Endodermal cell (in vitro differentiated cells): ENCODE results near the gene MAS1L. TPM values are rescaled to one million over a fixed set of nuclear protein-coding genes. Genes with fewer than 3 reads are reported as not detected.
"Not testable (repeated sequence)": the region's sequence is repeated elsewhere in the genome, so short reads cannot be mapped to it uniquely, and the experiment has no call there.

Experiments
- DNase-seq: peaks from one replicate; pipeline ENCODE4 v3.0.0-alpha.2; 2017
- H3K27ac ChIP-seq: 2 replicates; pipeline ENCODE4 v1.5.1; 2013; ENCODE audit warnings: mild to moderate bottlenecking, low read depth, low read length, moderate library complexity
- H3K27me3 ChIP-seq: 2 replicates; pipeline ENCODE4 v1.6.1; 2013; ENCODE audit warnings: mild to moderate bottlenecking, low read length, moderate library complexity; ENCODE audit not compliant: insufficient read depth, control insufficient read depth, poor library complexity, severe bottlenecking
- H3K36me3 ChIP-seq: 2 replicates; pipeline ENCODE4 v1.7.0; 2013; ENCODE audit warnings: mild to moderate bottlenecking, low read length, moderate library complexity; ENCODE audit not compliant: control insufficient read depth, insufficient read depth
- H3K4me1 ChIP-seq: one replicate; pipeline ENCODE4 v1.7.0; 2013; ENCODE audit warnings: low read length; ENCODE audit not compliant: control insufficient read depth, insufficient read depth
- H3K4me3 ChIP-seq: 2 replicates; pipeline ENCODE4 v1.5.1; 2013; ENCODE audit warnings: mild to moderate bottlenecking, low read length, moderate library complexity
- H3K9ac ChIP-seq: 2 replicates; pipeline ENCODE4 v1.6.1; 2013; ENCODE audit warnings: mild to moderate bottlenecking, low read length, moderate library complexity; ENCODE audit not compliant: poor library complexity, severe bottlenecking; ENCODE audit errors: extremely low read depth
- H3K9me3 ChIP-seq: 2 replicates; pipeline ENCODE4 v1.6.1; 2013; ENCODE audit warnings: mild to moderate bottlenecking, low read length, moderate library complexity; ENCODE audit not compliant: control insufficient read depth
- H3K27ac Mint-ChIP-seq: 2 replicates; pipeline ENCODE4 v1.8.0; 2020; ENCODE audit warnings: mixed read lengths
- H3K27me3 Mint-ChIP-seq: 2 replicates; pipeline ENCODE4 v1.8.0; 2021; ENCODE audit warnings: mild to moderate bottlenecking, mixed read lengths; ENCODE audit not compliant: insufficient read depth
- H3K36me3 Mint-ChIP-seq: 2 replicates; pipeline ENCODE4 v1.8.0; 2020; ENCODE audit warnings: low read depth, mixed read lengths
- H3K4me1 Mint-ChIP-seq: 2 replicates; pipeline ENCODE4 v1.8.0; 2020; ENCODE audit warnings: mixed read lengths
- H3K4me3 Mint-ChIP-seq: 2 replicates; pipeline ENCODE4 v1.8.0; 2020; ENCODE audit warnings: mild to moderate bottlenecking, moderate library complexity, mixed read lengths
- H3K9me3 Mint-ChIP-seq: 2 replicates; pipeline ENCODE4 v1.8.0; 2020; ENCODE audit warnings: mild to moderate bottlenecking, mixed read lengths
- CTCF ChIP-seq: fragments of 200-600 bp; sonication (generic); conservative IDR thresholded peaks from 2 replicates; pipeline ENCODE4 v1.5.0; 2021; ENCODE audit warnings: antibody characterized with exemption, mild to moderate bottlenecking
- WGBS, 2 experiments: methylation state at CpG; one replicate each; pipeline versions ENCODE4 v1.1.5 to v1.1.7; 2013; ENCODE audit warnings: missing lambda C conversion rate in 2 of 2, mixed read lengths in 1 of 2; ENCODE audit not compliant: insufficient coverage in 1 of 2, insufficient read length in 1 of 2; 5-methylcytosine and 5-hydroxymethylcytosine counted together
- total RNA-seq, 2 donors: library from RNA; stranded (reverse); fragmentation: NEBNext Ultra II Directional in 1 of 2; extraction: Animal tissue kit (Norgen Biotek cat#: 25700) in 1 of 2; gene quantifications; 2 replicates in 1 of 2; 3 replicates in 1 of 2; pipeline ENCODE4 v1.2.1, GENCODE V29; 2021

Gene MAS1L
- total RNA-seq, 2 donors from 2014 or later: not detected

- Histone ChIP-seq H3K9ac (no peak overlapping the region), H3K4me1 (no peaks in the 10 kb centered on the region), H3K36me3 (no peaks in the 10 kb centered on the region), H3K4me3 (no peak overlapping the region), H3K9me3 (no peaks in the 10 kb centered on the region), H3K27ac (no peak overlapping the region), H3K27me3 (no peaks in the 10 kb centered on the region)
- Mint-ChIP-seq H3K27me3 (peaks cover 5% of the 10 kb centered on the region), H3K27ac (no peak overlapping the region), H3K36me3 (no peaks in the 10 kb centered on the region), H3K4me3 (no peak overlapping the region), H3K4me1 (no peaks in the 10 kb centered on the region), H3K9me3 (no peaks in the 10 kb centered on the region)
- no peak for DNase-seq
- no peak for TF ChIP-seq CTCF
- WGBS, 2 experiments: 87 to 100% methylated on average over 1 of the region's 1 CpG
Observed at GRCh38 chr6:29442719-29443118, 45.0 kb downstream of the MAS1L start.

GRCh38 chr6:29439006-29439405 lies 48.8 kb downstream of the MAS1L start, which contains the start of gene OR10C1:
Gene OR10C1 (plus strand): TSS chr6:29439306. CDS start chr6:29440016, 710 bp downstream.
- H3K4me3 ChIP-seq: no peak within 1 kb of the TSS
- no peaks in the 10 kb centered on the region for H3K36me3 Mint-ChIP-seq
- no peaks in the 10 kb centered on the region for H3K4me1 Mint-ChIP-seq
- no peaks in the 10 kb centered on the region for H3K4me1 ChIP-seq
- no peak for DNase-seq
- H3K9me3 ChIP-seq: peaks cover 6% of the 10 kb centered on the region
- no peak within 1 kb of the TSS for H3K4me3 Mint-ChIP-seq
- no peak within 1 kb of the TSS for H3K27ac ChIP-seq
- peaks cover 4% of the 10 kb centered on the region for H3K27me3 Mint-ChIP-seq
- H3K27me3 ChIP-seq: no peaks in the 10 kb centered on the region
- H3K9ac ChIP-seq: no peak within 1 kb of the TSS
- no peaks in the 10 kb centered on the region for H3K36me3 ChIP-seq
- no peak within 1 kb of the TSS for H3K27ac Mint-ChIP-seq
- no peaks in the 10 kb centered on the region for H3K9me3 Mint-ChIP-seq
- no peak for TF ChIP-seq CTCF

DNA sequence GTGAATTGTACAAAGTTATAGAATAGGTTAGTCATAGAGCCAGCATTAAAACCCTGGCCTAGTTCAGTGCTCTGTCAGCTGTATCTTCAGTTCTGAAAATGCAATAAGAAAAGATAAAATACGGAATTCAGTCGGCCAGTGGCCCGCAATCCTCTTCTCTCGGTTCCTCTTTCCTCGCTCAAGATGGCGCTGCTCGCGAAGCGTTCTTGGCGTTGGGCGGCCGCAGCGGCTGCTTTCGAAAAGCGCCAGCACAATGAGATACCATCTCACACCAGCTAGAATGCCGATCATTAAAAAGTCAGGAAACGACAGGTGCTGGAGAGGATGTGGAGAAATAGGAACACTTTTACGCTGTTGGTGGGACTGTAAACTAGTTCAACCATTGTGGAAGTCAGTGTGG lies 51.0 kb downstream of the MAS1L start:
- not testable (repeated sequence) for H3K9ac ChIP-seq, H3K9me3 ChIP-seq, H3K27me3 Mint-ChIP-seq, H3K4me1 Mint-ChIP-seq, H3K27ac Mint-ChIP-seq, H3K4me3 ChIP-seq, H3K36me3 ChIP-seq, H3K4me3 Mint-ChIP-seq, H3K36me3 Mint-ChIP-seq, H3K27me3 ChIP-seq, H3K4me1 ChIP-seq, H3K27ac ChIP-seq, H3K9me3 Mint-ChIP-seq
- peak; percentile 57 for TF ChIP-seq CTCF
- DNase-seq: peak; percentile 80
- WGBS, 2 experiments: 88 to 94% methylated on average over 4 to 17 of the region's 18 CpGs

Other genes starting within 250 kb of the MAS1L start
- gene OR14J1, start 186.3 kb downstream of the MAS1L start, total RNA-seq: not detected
- not detected for gene OR5V1, start 119.1 kb downstream of the MAS1L start, total RNA-seq
- gene OR12D3, start 112.7 kb downstream of the MAS1L start, total RNA-seq: not detected
- not detected for gene OR12D2, start 92.3 kb downstream of the MAS1L start, total RNA-seq
- not detected for gene OR12D1, start 73.0 kb downstream of the MAS1L start, total RNA-seq
- not detected for gene OR10C1, start 48.6 kb downstream of the MAS1L start, total RNA-seq
- not detected for gene OR11A1, start 30.9 kb downstream of the MAS1L start, total RNA-seq
- not detected for gene OR2H1, start 30.8 kb downstream of the MAS1L start, total RNA-seq
- gene UBD, start 71.8 kb upstream of the MAS1L start, total RNA-seq: not detected
- not detected for gene OR2H2, start 97.2 kb upstream of the MAS1L start, total RNA-seq
- 10 to 100 TPM; 81.8 to 99.1 TPM for gene GABBR1, start 145.2 kb upstream of the MAS1L start, total RNA-seq
- gene MOG, start 169.1 kb upstream of the MAS1L start, total RNA-seq: not detected
- under 1 TPM; 0.24 to 0.59 TPM for gene ZFP57, start 193.2 kb upstream of the MAS1L start, total RNA-seq
- gene HLA-F, start 235.5 kb upstream of the MAS1L start, total RNA-seq: 1 to 10 TPM in 1 of 2 donors, under 1 TPM in 1; 0.48 to 3.9 TPM